Head of caudate nucleus (tissue), 42 donors: ENCODE measurements around the gene NAA25.
A peak's percentile ranks its signal among the peaks of the same experiment; 100 is the strongest.
"Not testable (repeated sequence)": the region's sequence is repeated elsewhere in the genome, so short reads cannot be mapped to it uniquely, and the experiment has no call there.

Source experiments
- DNase-seq, 42 donors: peaks; one replicate each; pipeline versions ENCODE4 v3.0.0 to v3.0.0-alpha.2; 2020 to 2021; ENCODE audit warnings: mixed read lengths in 7 of 42
- intact Hi-C: fragments of 100-400 bp; cut with DNase I; formaldehyde crosslinking; loops from one replicate; pipeline ENCODE4 v1.15.0; 2022

The NAA25 gene

GRCh38 chr12:112020947-112021457 is 87.6 kb downstream of the NAA25 start:
- intact Hi-C loops = no loop called here
- DNase-seq = no peak

GRCh38 chr12:112018571-112019237 is 89.9 kb downstream of the NAA25 start:
- intact Hi-C loops = loop anchor here (10.0 kb wide), 2 partner anchors 86 to 174 kb away; partner anchors contain the start of genes MAPKAPK5 and NAA25
- DNase-seq = no peak

DNA sequence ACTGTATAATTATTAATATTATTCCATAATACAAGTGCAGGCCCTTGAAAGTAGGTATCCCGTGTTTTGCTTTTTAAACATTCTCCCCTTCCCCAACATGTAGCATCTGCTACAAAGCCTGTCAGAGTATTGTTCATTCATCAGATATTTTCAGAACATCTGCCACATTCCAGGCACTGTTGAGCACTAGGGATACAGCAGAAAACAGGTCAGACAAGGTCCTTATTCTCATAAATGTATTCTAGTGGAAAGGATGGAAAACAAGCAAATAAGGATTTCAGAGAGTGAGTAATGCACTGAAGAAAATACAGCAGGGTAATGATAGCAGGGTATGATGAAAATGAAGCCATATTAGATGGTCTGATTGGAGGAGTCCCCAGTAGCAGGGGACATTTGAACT is 91.5 kb downstream of the NAA25 start:
- no peak for DNase-seq
- intact Hi-C loops = loop anchor here (10.0 kb wide), 2 partner anchors 88 to 172 kb away; partner anchors contain the start of genes MAPKAPK5 and NAA25

- intact Hi-C loops = loop anchor here (10.0 kb wide), 2 partner anchors 89 to 171 kb away; partner anchors contain the start of genes MAPKAPK5 and NAA25
- no peak for DNase-seq
Measured at GRCh38 chr12:112015938-112016337, 92.6 kb downstream of the NAA25 start.

DNA sequence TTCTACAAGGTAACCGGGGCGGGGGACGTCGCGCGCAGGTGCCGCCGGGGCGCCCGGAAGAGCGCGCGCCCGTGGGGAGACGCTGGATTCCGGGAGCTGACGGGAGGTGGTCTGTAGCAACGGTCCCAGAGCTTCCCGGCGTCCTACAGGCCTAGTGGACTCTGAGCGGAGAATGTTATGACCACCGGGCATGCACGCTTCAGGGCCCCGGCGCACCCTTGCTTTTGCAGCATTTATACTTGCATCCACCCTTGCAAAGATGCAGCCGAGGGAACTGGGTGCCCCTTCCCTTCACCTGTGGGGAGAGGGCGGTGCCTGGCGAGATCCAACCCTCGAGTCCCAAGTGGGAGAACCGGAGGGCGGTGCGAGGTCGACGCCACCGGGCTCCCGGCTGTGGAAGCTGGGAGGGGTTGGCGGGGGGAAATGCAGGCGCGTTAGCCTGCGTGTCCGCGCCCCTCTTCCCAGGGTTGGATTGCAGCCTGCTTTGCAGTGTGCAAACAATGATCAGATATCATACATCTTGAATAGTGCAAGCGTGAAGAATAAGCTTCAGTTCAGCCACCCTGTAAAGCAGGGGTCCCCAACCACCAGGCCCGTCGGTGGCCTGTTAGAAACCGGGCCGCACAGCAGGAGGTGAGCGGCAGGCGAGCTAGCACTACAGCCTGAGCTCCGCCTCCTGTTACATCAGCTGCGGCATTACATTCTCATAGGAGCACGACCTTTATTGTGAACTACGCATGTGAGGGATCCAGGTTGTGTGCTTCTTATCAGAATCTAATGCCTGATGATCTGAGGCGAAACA is 94.8 kb downstream of the NAA25 start:
- intact Hi-C loops = loop anchor here (5.0 to 10.0 kb wide), 3 partner anchors 91 to 368 kb away; partner anchors contain the start of genes HECTD4, MAPKAPK5 and NAA25
- DNase-seq = peak; percentile 54 to 89 (median 74)

DNA sequence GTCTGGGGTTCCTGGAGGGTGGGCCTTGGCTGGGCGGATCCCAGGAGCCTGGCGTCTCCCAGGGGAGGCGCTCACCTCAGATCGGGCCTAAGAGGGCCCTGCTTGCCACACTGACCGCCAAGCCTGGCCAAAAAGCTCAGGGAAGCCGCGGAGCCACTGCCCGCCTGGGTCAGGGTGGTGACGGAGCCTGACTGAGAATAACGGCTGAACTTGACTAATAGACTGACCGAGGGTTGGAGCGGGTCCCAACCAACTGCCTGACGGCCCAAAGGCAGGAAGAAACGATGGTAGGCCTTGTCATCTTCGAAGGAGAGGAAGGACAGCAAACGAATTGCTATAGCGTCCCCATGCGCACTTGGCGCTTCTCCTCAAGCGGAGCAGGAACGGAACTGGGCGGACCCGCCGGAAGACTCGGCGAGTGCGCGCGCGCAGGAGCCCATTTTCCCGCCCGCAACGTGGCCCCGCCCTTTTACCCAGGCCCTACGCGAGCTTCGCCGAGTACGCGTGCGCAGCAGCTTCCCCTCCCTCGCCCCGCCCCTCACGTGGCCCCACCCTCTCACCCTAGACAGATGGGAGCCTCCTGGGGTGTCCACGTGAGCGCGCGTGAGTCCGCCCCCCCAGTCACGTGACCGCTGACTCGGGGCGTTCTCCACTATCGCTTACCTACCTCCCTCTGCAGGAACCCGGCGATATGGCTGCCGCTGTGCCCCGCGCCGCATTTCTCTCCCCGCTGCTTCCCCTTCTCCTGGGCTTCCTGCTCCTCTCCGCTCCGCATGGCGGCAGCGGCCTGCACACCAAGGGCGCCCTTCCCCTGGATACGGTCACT is 95.6 kb downstream of the NAA25 start, which contains the start of the genes ERP29 and TMEM116:
Gene ERP29, plus strand, starts transcription at position 652 of the 826 bp plus-strand sequence. Its CDS starts 40 bp downstream, at position 692.
Gene TMEM116, minus strand, starts transcription at position 391 of the 826 bp plus-strand sequence. CDS start 7,895 bp downstream, outside the sequence.
- intact Hi-C loops = loop anchor here (5.0 to 10.0 kb wide), 3 partner anchors 92 to 369 kb away; partner anchors contain the start of genes HECTD4, MAPKAPK5 and NAA25

GRCh38 chr12:112011685-112012084 is 96.9 kb downstream of the NAA25 start:
- intact Hi-C loops = loop anchor here (5.0 to 10.0 kb wide), 3 partner anchors 93 to 371 kb away; partner anchors contain the start of genes HECTD4, MAPKAPK5 and NAA25

More for the DNA sequence above, 95.6 kb downstream of the NAA25 start, which contains the start of the genes ERP29 and TMEM116:
- peak; percentile 98 to 100 (median 99) for DNase-seq

GRCh38 chr12:112010415-112011344 is 97.9 kb downstream of the NAA25 start:
- intact Hi-C loops = loop anchor here (5.0 to 10.0 kb wide), 3 partner anchors 94 to 372 kb away; partner anchors contain the start of genes HECTD4, MAPKAPK5 and NAA25
- no peak for DNase-seq

More at GRCh38 chr12:112011685-112012084, 96.9 kb downstream of the NAA25 start:
- no peak for DNase-seq

GRCh38 chr12:112009596-112009995 is 99.0 kb downstream of the NAA25 start:
- intact Hi-C loops, DNase-seq: not testable (repeated sequence)

GRCh38 chr12:112008918-112009317 is 99.7 kb downstream of the NAA25 start:
- DNase-seq = no peak
- intact Hi-C loops = no loop called here

DNA sequence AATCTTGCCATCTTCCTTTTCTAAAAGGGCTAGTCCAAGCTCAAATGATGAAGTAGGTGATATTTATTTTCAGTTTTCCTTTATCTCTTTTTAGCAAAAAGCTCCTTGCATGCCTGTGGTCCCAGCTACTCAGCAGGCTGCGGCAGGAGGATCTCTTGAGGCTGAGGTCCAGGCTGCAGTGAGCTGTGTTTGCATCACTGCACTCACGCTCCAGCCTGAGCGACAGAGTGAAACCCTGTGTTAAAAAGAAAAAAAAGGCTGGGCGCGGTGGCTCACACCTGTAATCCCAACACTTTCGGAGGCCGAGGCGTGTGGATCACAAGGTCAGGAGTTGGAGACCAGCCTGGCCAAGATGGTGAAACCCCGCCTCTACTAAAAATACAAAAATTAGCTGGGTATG is 100.6 kb downstream of the NAA25 start:
- no peak for DNase-seq

DNA sequence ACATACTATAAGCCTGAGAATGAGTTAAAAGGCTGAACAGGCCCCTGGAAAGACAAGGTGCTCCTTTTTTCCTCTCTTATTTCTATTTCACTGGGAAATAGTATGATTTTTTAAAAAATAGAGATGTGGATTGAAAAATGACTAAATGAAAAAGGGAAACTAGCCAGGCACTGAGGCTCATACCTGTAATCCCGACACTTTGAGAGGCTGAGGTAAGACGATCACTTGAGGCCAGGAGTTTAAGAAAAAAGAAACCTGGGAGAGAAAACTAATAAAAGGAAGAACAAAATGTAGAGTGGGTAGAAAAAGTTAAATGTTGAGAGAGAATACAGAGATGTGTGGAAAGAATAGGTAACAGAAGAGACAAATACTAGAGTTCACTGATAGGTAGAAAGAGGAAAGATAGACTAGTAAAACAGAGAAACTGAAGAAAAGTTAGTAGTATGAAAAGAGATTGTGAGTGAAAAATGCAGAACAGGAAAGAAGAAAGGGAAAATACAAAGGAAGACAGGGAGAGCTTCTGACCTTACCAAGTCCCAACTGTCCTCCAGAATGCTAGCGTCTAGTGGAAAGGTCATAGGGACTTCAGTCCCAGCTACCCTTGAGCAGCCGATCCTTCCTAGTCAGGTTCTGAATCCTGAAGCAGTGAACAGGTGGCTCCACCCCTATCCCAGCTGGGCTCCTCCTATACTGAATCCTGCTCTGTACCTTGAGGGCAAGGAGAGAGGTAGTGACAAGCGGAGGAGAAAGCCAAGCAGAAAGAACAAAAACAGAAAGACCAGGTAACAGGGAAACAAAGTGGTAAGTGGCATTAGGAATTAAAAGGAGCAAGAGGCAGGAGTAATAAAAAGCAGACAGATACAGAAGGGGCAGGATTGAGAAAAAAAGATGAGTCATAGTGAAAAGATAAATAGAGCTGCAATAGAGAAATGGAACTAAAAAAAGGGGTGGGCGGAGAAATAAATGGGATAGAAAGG is 102.9 kb downstream of the NAA25 start:
- DNase-seq = peak in 9 of 42 donors; percentile 11 to 52 (median 31)
- intact Hi-C loops = no loop called here

More for the DNA sequence above, 100.6 kb downstream of the NAA25 start:
- intact Hi-C loops = no loop called here

DNA sequence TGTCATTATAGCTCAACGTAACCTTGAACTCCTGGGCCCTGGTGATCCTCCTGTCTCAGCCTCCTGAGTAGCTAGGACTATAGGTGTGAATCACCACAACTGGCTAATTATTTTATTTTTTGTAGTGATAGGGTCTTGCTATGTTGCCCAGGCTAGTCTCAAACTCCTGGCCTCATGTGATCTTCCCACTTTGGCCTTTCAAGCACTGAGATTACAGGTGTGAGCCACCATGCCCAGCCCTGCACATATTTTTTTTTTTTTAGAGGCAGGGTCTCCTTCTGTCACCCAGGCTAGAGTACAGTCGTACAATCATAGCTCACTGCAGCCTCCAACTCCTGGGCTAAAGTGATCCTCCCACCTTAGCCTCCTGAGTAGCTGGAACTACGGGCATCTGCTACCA is 104.5 kb downstream of the NAA25 start:
- intact Hi-C loops = no loop called here

DNA sequence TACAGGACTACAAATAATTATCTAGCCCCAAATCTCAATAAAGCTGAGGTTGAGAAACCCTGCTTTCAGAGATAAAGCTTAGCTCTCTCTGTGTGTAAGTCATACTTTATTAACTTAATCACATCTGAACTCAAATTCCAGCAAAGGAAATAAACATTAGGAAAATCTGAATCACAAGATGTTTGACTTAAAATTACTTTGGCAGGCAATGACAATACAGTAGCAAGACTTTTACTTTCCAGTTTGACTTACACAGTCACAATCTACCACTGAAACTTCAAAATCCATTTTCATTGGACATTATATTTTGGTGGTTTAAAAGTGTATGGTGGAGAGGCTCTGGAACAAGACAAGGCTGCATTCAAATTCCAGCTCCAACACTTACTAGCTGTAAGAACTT is 107.0 kb downstream of the NAA25 start:
- DNase-seq = no peak
- intact Hi-C loops = no loop called here

More for the DNA sequence above, 104.5 kb downstream of the NAA25 start:
- no peak for DNase-seq

- intact Hi-C loops = no loop called here
- DNase-seq = no peak
Measured at GRCh38 chr12:112000820-112001219, 107.8 kb downstream of the NAA25 start.

DNA sequence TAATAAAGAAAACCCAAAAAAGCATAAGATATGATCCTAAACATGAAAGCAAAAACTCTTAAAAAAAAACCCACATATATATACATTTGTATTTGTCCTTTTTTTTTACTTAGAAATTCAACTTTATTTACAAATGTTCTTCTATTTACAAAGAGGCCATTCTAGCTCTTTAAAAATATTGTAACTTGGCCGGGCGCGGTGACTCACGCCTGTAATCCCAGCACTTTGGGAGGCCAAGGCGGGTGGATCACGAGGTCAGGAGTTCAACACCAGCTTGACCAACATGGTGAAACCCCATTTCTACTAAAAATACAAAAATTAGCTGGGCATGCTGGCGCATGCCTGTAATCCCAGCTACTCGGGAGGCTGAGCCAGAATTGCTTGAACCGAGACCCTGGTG is 109.5 kb downstream of the NAA25 start:
- intact Hi-C loops, DNase-seq: not testable (repeated sequence)
